K562 (cell line): ENCODE data around the gene SNX9. TPM values are rescaled to one million over a fixed set of nuclear protein-coding genes. Genes with fewer than 3 reads are reported as not detected.
A peak's percentile ranks its signal among the peaks of the same experiment; 100 is the strongest.

ENCODE experiments used
- ATF1 ChIP-seq, 2 experiments: fragments of 450-650 bp in 1 of 2; IDR thresholded peaks; 2 replicates each; pipeline ENCODE4 v1.6.1; 2016; ENCODE audit warnings: missing compliant biosample characterization in 1 of 2, missing genetic modification characterization in 1 of 2
- CBX1 ChIP-seq: sonication (generic); IDR thresholded peaks from 2 replicates; pipeline ENCODE4 v1.6.1; 2016; ENCODE audit warnings: antibody characterized with exemption, low read depth, mild to moderate bottlenecking
- CHD1 ChIP-seq: fragments of 200-600 bp; sonication (generic); IDR thresholded peaks from one replicate; pipeline ENCODE4 v1.6.1; 2012; ENCODE audit warnings: mild to moderate bottlenecking, moderate library complexity, low read length, inconsistent platforms
- FOS ChIP-seq: IDR thresholded peaks from 3 replicates; pipeline ENCODE4 v1.6.1; 2011; ENCODE audit not compliant: insufficient read length; ENCODE audit errors: extremely low read depth
- FOSL1 ChIP-seq: fragments of 200-800 bp; sonication (Bioruptor generic); conservative IDR thresholded peaks from 2 replicates; pipeline ENCODE4 v1.6.1; 2016; ENCODE audit warnings: missing genetic modification characterization, missing compliant biosample characterization
- HDAC8 ChIP-seq: fragments of 450-650 bp; IDR thresholded peaks from 2 replicates; pipeline ENCODE4 v1.6.1; 2016; ENCODE audit warnings: mild to moderate bottlenecking, missing genetic modification characterization, moderate library complexity, missing compliant biosample characterization
- MXD1 ChIP-seq: fragments of 250-450 bp; sonication (Bioruptor Pico); IDR thresholded peaks from 2 replicates; pipeline ENCODE4 v1.8.0; 2021; ENCODE audit warnings: borderline replicate concordance, mild to moderate bottlenecking, moderate library complexity; ENCODE audit not compliant: poor library complexity, severe bottlenecking
- NCOA1 ChIP-seq: fragments of 450-650 bp; IDR thresholded peaks from 2 replicates; pipeline ENCODE4 v1.6.1; 2016; ENCODE audit warnings: low read depth
- NCOA4 ChIP-seq: fragments of 450-650 bp; IDR thresholded peaks from 2 replicates; pipeline ENCODE4 v1.6.1; 2018; ENCODE audit warnings: mild to moderate bottlenecking; ENCODE audit not compliant: partially characterized antibody
- NRF1 ChIP-seq, 2 experiments: fragments of 450-650 bp; IDR thresholded peaks in 1 of 2; conservative IDR thresholded peaks in 1 of 2; 2 replicates each; pipeline ENCODE4 v1.6.1; 2014; ENCODE audit warnings: mild to moderate bottlenecking in 2 of 2
- RUNX1 ChIP-seq: sonication (generic); IDR thresholded peaks from 2 replicates; pipeline ENCODE4 v1.6.1; 2016; ENCODE audit warnings: antibody characterized with exemption, low read depth
- SIRT6 ChIP-seq: IDR thresholded peaks from one replicate; pipeline ENCODE4 v1.6.1; 2012; ENCODE audit warnings: low read depth, mild to moderate bottlenecking, control low read depth, inconsistent platforms, low read length, moderate library complexity
- SNRNP70 ChIP-seq: fragments of 200-400 bp; formaldehyde crosslinking; optimal IDR thresholded peaks from 2 replicates; pipeline ENCODE3; 2017; ENCODE audit warnings: low read depth, low read length
- TAF1 ChIP-seq: IDR thresholded peaks from 2 replicates; pipeline ENCODE4 v1.6.1; 2011; ENCODE audit warnings: mild to moderate bottlenecking, low read length, moderate library complexity; ENCODE audit not compliant: insufficient read depth, control insufficient read depth, severe bottlenecking; ENCODE audit errors: extremely low read depth
- TCF3 ChIP-seq: sonication (generic); formaldehyde crosslinking; IDR thresholded peaks from 2 replicates; pipeline ENCODE4 v1.4.0; 2020; ENCODE audit warnings: mild to moderate bottlenecking, missing genetic modification reagents
- TRIM24 ChIP-seq, 2 experiments: fragments of 450-650 bp; IDR thresholded peaks; 2 replicates each; pipeline ENCODE4 v1.6.1; 2016
- UBTF ChIP-seq, 2 experiments: IDR thresholded peaks; 2 replicates each; pipeline ENCODE4 v1.6.1; 2012; ENCODE audit warnings: improper control_type of control experiment in 2 of 2, low read depth in 2 of 2, low read length in 2 of 2, borderline replicate concordance in 1 of 2
- ZBTB17 ChIP-seq: fragments of 450-650 bp; formaldehyde crosslinking; IDR thresholded peaks from 2 replicates; pipeline ENCODE4 v1.4.0; 2020; ENCODE audit warnings: mild to moderate bottlenecking
- ZNF431 ChIP-seq: sonication (generic); formaldehyde crosslinking; IDR thresholded peaks from 2 replicates; pipeline ENCODE4 v1.8.0; 2022; ENCODE audit warnings: mild to moderate bottlenecking, missing genetic modification reagents
- polyA plus RNA-seq, 8 experiments: library from polyadenylated mRNA; depleted of rRNA in 4 of 8; stranded (reverse) in 5 of 8; unstranded in 3 of 8; fragments of >200 nt; fragmentation: Nextera tagmentation in 2 of 8; fragmentation: Illumina TruSeq in 1 of 8; extraction: Ambion mirVana in 2 of 8; extraction: Trizol in 1 of 8; gene quantifications; 2 replicates each; pipeline versions ENCODE4 v1.2.1 to v1.2.3, GENCODE V29; 2011 to 2014; ENCODE audit warnings: inconsistent platforms in 1 of 8, missing spikeins in 1 of 8
- total RNA-seq, 7 experiments: library from RNA; depleted of rRNA in 6 of 7; stranded (reverse); fragments of >200 nt in 6 of 7; fragmentation: Illumina TruSeq in 2 of 7; extraction: Trizol in 2 of 7; gene quantifications; 2 replicates each; pipeline versions ENCODE4 v1.2.1 to v1.2.3, GENCODE V29; 2011 to 2021; ENCODE audit warnings: low replicate concordance in 1 of 7
- TF ChIP-seq, protein P1 (sequence below): fragments of 450-650 bp; IDR thresholded peaks from 2 replicates; pipeline ENCODE4 v1.6.1; 2017; ENCODE audit warnings: antibody characterized with exemption
- TF ChIP-seq, protein P2 (sequence below): sonication (generic); formaldehyde crosslinking; IDR thresholded peaks from 2 replicates; pipeline ENCODE4 v1.8.0; 2022; ENCODE audit warnings: mild to moderate bottlenecking, missing genetic modification reagents
- TF ChIP-seq, protein P3 (sequence below): fragments of 450-650 bp; formaldehyde crosslinking; conservative IDR thresholded peaks from 2 replicates; pipeline ENCODE4 v1.4.0; 2022; ENCODE audit warnings: mild to moderate bottlenecking, missing genetic modification characterization

SNX9 gene
- total and polyA plus RNA-seq, 9 of the 15 experiments (the other 6 are each of a cell fraction or from before 2014, with no cell fraction given), result 6.0 to 81.7 (median 57.1) TPM

DNA sequence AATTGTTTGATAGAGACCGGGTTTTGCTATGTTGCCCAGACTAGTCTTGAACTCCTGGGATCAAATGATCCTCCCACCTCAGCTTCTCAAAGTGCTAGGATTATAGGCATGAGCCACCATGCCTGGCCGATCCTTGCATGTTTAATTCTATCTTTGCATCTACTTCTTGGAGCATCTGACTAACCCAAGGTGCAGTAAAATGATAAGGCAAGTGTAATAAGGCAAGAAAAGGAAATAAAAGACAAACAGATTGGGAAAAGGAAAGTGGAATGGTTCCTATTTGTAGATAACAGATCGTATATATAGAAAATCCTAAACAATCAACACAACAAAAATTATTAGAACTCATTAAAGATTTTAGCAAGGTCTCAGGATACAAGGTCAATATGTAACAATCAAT is 36.8 kb upstream of the SNX9 start (continued):
- TF ChIP-seq NCOA4, result no peak
- TF ChIP-seq, protein P1, sequence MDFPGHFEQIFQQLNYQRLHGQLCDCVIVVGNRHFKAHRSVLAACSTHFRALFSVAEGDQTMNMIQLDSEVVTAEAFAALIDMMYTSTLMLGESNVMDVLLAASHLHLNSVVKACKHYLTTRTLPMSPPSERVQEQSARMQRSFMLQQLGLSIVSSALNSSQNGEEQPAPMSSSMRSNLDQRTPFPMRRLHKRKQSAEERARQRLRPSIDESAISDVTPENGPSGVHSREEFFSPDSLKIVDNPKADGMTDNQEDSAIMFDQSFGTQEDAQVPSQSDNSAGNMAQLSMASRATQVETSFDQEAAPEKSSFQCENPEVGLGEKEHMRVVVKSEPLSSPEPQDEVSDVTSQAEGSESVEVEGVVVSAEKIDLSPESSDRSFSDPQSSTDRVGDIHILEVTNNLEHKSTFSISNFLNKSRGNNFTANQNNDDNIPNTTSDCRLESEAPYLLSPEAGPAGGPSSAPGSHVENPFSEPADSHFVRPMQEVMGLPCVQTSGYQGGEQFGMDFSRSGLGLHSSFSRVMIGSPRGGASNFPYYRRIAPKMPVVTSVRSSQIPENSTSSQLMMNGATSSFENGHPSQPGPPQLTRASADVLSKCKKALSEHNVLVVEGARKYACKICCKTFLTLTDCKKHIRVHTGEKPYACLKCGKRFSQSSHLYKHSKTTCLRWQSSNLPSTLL, result no peak
- TF ChIP-seq TRIM24 (IDR thresholded peaks at IDR 0.05), result 0 out of 4 replicates have a peak, but pooled peaks of 1 of the 2 experiments have one; percentile 37
- TF ChIP-seq, protein P2, sequence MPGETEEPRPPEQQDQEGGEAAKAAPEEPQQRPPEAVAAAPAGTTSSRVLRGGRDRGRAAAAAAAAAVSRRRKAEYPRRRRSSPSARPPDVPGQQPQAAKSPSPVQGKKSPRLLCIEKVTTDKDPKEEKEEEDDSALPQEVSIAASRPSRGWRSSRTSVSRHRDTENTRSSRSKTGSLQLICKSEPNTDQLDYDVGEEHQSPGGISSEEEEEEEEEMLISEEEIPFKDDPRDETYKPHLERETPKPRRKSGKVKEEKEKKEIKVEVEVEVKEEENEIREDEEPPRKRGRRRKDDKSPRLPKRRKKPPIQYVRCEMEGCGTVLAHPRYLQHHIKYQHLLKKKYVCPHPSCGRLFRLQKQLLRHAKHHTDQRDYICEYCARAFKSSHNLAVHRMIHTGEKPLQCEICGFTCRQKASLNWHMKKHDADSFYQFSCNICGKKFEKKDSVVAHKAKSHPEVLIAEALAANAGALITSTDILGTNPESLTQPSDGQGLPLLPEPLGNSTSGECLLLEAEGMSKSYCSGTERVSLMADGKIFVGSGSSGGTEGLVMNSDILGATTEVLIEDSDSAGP (CRISPR knock-in tag), result no peak
- TF ChIP-seq CBX1, result no peak
- TF ChIP-seq MXD1 (CRISPR knock-in tag), result no peak
- peak; percentile 29; the same call in 1 of the 2 replicates for TF ChIP-seq TCF3 (CRISPR knock-in tag)
- TF ChIP-seq ZNF431 (CRISPR knock-in tag), result no peak
- TF ChIP-seq CHD1, result no peak
- no peak for TF ChIP-seq NCOA1
- no peak for TF ChIP-seq NRF1 (conservative IDR thresholded peaks at IDR 0.05 in 1 of 2, IDR thresholded peaks at IDR 0.05 in 1 of 2)
- TF ChIP-seq HDAC8 (tag), result no peak
- TF ChIP-seq RUNX1, result no peak
- TF ChIP-seq, protein P3, sequence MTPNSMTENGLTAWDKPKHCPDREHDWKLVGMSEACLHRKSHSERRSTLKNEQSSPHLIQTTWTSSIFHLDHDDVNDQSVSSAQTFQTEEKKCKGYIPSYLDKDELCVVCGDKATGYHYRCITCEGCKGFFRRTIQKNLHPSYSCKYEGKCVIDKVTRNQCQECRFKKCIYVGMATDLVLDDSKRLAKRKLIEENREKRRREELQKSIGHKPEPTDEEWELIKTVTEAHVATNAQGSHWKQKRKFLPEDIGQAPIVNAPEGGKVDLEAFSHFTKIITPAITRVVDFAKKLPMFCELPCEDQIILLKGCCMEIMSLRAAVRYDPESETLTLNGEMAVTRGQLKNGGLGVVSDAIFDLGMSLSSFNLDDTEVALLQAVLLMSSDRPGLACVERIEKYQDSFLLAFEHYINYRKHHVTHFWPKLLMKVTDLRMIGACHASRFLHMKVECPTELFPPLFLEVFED (CRISPR knock-in tag), result no peak
- no peak for TF ChIP-seq TAF1
- TF ChIP-seq ZBTB17 (CRISPR knock-in tag), result no peak
- no peak for TF ChIP-seq SNRNP70
- no peak for TF ChIP-seq SIRT6
- peak; percentile 44; the same call in 1 of the 2 replicates for TF ChIP-seq FOSL1 (tag)
- TF ChIP-seq UBTF (IDR thresholded peaks at IDR 0.05; ENCODE audit: borderline replicate concordance in 1 of 2, low read depth in 2 of 2, low read length in 2 of 2), result no peak
- TF ChIP-seq ATF1 (CRISPR knock-in tag; IDR thresholded peaks at IDR 0.05), result no peak
- TF ChIP-seq ATF1 (tag; IDR thresholded peaks at IDR 0.05), result no peak
- no peak for TF ChIP-seq FOS
